EH (cell line): Measurements from ENCODE around the gene LIPN.
"Not testable (repeated sequence)": the region's sequence is repeated elsewhere in the genome, so short reads cannot be mapped to it uniquely, and the experiment has no call there.

Experiments
- DNase-seq: peaks from one replicate; pipeline ENCODE4 v3.0.0-alpha.2; 2015; ENCODE audit warnings: low read depth

Gene LIPN

GRCh38 chr10:88759366-88760101 lies at the start of gene LIPN:
TSS of gene LIPN (plus strand) at chr10:88760020. CDS start at chr10:88761406, 1,386 bp downstream.
- no peak for DNase-seq

DNA sequence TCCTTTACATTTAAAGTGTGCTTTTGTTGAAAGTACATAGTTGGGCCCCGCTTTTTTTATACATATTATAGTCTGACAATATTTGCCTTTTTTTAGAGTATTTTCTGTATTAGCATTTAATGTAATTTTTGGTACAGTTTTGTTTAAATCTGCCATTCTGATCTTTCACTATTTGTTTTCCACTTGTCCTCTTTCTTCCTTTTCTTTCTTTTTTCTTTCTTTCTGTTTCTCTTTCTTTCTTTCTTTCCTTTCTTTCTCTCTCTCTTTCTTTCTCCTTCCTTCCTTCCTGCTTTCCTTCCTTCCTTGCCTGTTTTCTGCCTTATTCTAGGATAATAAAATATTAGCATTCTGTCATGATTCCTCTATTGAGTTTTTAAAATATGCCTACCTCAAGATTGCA lies 44.3 kb upstream of the LIPN start:
- no peak for DNase-seq

DNA sequence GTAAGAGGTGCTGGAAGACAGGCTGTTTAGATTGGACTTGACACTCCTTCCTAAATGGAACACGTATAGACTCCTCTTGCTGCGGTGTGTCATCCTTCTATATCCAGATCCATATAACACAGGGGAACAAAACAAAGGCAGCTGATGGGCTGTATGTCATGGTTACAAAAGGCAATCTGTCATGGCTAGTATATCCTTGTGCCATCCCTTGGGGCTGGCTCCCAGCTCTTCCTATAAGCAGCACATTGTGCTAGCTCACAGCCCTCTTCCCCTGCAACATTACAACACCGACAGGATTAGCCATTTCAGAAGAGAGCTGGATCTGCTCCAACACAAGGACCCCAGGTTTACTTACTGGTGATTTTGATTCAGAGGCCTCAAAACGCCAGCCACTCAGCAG lies 38.4 kb upstream of the LIPN start:
- DNase-seq: no peak

GRCh38 chr10:88725798-88726197 lies 34.0 kb upstream of the LIPN start:
- DNase-seq: no peak

DNA sequence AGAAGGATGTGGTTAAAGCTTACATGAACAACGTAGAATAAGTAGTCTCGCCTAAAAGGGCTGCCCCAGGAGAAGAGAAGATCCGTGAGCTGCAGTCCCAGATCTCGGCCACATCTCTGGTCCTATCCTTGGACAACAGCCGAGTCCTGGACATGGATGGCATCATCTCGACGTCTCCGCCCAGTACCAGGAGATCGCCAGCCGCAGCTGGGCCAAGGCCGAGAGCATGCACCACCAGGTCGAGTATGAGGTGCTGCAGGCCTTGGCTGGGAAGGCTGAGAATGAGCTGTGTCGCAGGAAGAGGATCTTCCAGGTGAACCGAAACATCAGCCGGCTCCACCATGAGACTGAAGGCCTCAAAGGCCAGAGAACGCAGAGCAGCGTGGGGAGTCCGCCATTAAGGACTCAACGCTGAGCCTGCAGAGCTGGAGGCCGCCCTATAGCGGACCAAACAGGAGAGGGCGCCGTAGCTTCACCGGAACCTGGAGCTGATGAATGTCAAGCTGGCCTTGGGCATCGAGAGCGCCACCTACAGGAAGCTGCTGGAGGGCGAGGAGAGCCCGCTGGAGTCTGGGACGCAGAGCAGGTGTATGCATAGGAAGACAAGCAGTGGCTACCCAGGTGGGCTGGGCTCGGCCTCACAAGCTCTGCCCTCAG lies 31.6 kb upstream of the LIPN start:
- DNase-seq: peak; percentile 5

- no peak for DNase-seq
These were observed 29.0 kb upstream of the LIPN start for GRCh38 chr10:88730864-88731263.

- DNase-seq: peak; percentile 7
These were observed 28.5 kb upstream of the LIPN start for GRCh38 chr10:88731296-88731695.

GRCh38 chr10:88733215-88733614 lies 26.6 kb upstream of the LIPN start:
- no peak for DNase-seq

GRCh38 chr10:88735661-88736060 lies 24.2 kb upstream of the LIPN start:
- peak; percentile 25 for DNase-seq

- DNase-seq: not testable (repeated sequence)
These were observed 17.9 kb upstream of the LIPN start for GRCh38 chr10:88741921-88742320.

DNA sequence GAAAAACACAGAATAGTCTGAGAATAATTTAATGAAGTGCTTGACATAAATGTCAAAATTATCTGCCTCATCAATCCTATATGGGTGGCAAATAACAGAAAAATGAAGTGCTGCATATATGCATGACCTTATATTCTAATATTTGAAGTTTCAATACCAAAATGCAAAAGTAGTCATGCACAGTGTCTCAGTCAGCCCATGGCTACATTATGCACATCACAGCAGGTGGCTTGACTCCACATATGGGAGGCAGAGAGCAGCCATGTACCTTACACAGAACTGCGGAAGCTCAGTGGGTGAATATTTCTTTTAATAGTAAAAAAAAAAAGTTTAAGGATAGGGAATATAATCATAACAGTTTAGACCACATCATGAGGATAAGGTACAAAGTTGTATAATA lies 17.4 kb upstream of the LIPN start:
- no peak for DNase-seq

- no peak for DNase-seq
These were observed 15.8 kb upstream of the LIPN start for GRCh38 chr10:88744002-88744401.

GRCh38 chr10:88745633-88746032 lies 14.2 kb upstream of the LIPN start:
- DNase-seq: no peak

DNA sequence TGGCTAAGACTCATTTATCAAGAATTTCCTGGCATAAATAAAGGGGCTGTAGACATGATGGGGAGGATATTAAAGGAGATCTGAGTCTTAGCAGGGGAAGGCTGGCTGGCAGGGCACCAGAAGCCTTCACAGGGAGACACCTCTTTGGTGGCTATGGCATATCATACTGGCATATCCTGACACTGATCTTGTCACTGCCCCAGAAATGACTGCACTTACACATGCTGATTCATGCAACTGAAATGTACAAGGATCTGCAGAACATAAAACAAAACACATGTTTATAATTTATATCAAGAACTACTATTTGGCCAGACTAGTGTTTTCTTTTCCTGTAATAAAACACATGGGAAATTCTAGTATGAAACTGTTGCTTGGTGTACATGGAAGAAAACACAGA lies 5.5 kb upstream of the LIPN start:
- peak; percentile 83 for DNase-seq

- DNase-seq: no peak
These were observed 4.1 kb upstream of the LIPN start for GRCh38 chr10:88755753-88756152.

- DNase-seq: no peak
These were observed 3.2 kb upstream of the LIPN start for GRCh38 chr10:88756660-88757059.

DNA sequence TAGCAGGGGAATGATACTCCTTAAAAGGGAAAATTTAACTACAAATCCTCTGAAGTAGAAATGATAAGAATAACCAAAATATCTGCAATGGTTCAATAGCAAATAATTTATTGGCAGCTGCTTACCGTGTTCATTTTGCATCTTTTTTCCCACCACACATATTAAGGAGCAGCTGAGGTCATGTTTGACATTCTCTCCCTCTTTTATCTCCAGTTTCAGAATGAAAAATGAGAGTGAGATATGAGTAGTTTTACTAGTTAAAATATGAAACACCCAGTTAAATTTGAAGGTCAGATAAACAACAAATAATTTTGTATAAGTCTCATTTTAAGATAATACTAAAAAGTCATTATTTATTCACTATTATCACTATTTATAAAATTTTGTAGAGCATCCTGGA lies 3.1 kb downstream of the LIPN start:
- no peak for DNase-seq

DNA sequence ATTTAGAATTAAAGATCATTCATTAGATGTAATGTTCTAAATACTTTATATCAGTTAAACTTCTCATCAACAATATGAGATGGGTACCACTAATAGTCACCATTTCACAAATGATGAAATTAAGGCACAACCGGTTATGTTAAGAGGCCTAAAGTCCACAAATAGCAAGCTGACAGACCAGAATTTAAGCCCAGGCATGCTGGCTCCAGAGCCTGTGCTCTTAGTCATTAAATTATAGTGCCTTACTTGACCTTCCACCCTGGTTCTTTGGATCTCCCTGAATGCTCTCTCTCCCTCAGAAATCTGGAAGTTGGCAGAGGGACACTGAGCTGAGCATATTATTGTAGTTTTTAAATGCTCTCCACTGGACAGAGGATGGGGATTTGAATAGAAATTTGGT lies 3.6 kb downstream of the LIPN start:
- peak; percentile 13 for DNase-seq

DNA sequence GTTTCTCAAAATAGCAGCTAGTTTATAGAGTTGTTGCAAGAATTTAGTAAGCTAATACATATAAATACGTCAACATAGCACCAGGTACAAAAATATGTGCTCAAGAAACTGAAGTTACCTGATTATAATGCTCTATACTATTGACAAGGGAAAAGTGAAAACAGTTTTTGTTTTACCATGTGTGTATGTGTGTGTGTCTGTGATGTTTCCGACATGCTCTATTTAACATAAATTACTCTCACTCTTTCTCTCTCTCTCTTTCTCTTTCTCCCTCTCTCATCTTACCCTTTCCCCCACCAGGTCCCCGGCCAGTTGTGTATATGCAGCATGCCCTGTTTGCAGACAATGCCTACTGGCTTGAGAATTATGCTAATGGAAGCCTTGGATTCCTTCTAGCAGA lies 4.3 kb downstream of the LIPN start:
- no peak for DNase-seq

GRCh38 chr10:88765816-88766215 lies 6.0 kb downstream of the LIPN start:
- DNase-seq: no peak

DNA sequence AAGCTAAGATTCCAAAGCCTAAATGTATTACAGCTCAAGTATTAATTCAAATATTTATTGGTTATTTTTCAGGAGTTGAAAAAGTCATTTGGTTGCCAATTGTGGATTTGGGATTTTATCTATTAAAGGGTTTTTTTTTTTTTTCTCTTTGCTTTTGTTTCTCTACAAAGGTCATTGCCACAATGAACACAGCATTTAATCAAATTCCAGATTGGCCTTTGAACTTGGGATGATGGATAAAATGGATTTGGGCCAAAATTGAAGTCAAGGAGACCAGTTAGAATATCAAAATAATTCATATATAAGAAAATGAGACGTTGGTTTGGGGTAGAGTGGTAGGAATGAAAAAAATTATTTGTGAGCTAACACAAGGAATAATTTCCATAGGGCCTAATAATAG lies 9.6 kb downstream of the LIPN start:
- DNase-seq: no peak

- DNase-seq: no peak
These were observed 21.4 kb downstream of the LIPN start for GRCh38 chr10:88781206-88781605.

GRCh38 chr10:88782222-88782621 lies 22.4 kb downstream of the LIPN start:
- DNase-seq: no peak

DNA sequence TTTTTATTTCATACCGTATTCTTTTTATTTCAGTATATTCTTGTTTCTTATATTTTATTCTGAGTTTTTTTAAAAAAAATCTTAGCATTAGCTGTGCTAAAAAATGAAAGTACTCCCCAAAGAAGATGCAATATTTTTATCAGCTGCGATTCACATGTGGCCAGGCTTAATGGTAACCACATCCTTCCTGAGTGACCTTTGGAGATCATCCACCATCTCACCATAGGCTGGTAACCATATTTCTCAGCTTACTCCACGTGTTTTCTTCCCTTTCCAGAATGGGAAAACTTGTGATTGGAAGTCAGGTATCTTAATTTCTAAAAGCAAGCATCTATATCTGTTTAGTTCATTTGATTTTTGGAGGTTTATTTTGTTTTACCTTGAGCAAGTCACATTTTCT lies 23.9 kb downstream of the LIPN start:
- DNase-seq: peak; percentile 33
